ENCODE results near the gene GMFB. TPM values are rescaled to one million over a fixed set of nuclear protein-coding genes. Genes with fewer than 3 reads are reported as not detected.
A peak's percentile ranks its signal among the peaks of the same experiment; 100 is the strongest.

The GMFB gene
- total and polyA plus RNA-seq, 9 of the 15 experiments (the other 6 are each of a cell fraction or from before 2014, with no cell fraction given), result 14.0 to 31.7 (median 20.5) TPM

DNA sequence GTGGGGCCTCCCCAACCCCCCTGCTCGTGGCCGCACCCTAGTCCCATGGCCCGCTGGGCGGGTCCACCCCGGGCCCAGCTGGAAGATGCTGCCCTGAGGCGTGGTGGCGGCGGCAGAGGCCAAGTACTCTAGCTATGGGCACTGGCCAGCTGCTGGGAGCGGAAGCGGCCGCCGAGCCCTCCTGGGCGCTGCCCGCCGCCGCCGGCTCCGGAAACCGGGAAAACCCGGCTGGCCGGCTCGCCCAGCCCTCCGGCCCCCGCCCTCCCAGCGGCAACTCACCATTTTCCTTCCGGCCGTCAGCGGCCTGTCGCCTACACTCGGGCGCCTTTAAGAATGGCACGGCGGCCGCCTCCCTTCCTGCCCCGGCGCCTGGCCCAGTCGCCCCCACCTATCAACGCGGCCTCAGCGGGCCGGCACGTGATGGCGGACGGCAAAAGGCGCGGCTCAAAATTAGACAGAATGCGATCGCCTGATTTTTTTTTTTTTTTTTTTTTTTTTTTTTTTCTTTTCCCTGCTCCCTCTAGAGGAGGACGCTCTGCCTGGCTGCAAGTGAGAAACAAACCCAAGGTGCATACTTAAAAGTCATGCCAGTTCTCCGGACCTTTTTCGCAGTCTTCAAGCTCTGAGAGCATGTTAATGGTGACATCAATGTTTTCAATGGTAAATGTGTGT, at the start of gene GMFB (continued):
- TF ChIP-seq, protein P1, sequence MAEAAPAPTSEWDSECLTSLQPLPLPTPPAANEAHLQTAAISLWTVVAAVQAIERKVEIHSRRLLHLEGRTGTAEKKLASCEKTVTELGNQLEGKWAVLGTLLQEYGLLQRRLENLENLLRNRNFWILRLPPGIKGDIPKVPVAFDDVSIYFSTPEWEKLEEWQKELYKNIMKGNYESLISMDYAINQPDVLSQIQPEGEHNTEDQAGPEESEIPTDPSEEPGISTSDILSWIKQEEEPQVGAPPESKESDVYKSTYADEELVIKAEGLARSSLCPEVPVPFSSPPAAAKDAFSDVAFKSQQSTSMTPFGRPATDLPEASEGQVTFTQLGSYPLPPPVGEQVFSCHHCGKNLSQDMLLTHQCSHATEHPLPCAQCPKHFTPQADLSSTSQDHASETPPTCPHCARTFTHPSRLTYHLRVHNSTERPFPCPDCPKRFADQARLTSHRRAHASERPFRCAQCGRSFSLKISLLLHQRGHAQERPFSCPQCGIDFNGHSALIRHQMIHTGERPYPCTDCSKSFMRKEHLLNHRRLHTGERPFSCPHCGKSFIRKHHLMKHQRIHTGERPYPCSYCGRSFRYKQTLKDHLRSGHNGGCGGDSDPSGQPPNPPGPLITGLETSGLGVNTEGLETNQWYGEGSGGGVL (CRISPR knock-in tag; IDR thresholded peaks at IDR 0.05), result no peak
- TF ChIP-seq POU5F1 (IDR thresholded peaks at IDR 0.05; ENCODE audit: borderline replicate concordance, low read depth, low read length, partially characterized antibody), result peak; percentile 64
- TF ChIP-seq POLR2H (tag; IDR thresholded peaks at IDR 0.05; ENCODE audit: low read depth), result peak; percentile 41; the same call in 1 of the 2 replicates
- TF ChIP-seq FOXK1 (CRISPR knock-in tag; IDR thresholded peaks at IDR 0.05; ENCODE audit: borderline replicate concordance), result no peak
- TF ChIP-seq, protein P2, sequence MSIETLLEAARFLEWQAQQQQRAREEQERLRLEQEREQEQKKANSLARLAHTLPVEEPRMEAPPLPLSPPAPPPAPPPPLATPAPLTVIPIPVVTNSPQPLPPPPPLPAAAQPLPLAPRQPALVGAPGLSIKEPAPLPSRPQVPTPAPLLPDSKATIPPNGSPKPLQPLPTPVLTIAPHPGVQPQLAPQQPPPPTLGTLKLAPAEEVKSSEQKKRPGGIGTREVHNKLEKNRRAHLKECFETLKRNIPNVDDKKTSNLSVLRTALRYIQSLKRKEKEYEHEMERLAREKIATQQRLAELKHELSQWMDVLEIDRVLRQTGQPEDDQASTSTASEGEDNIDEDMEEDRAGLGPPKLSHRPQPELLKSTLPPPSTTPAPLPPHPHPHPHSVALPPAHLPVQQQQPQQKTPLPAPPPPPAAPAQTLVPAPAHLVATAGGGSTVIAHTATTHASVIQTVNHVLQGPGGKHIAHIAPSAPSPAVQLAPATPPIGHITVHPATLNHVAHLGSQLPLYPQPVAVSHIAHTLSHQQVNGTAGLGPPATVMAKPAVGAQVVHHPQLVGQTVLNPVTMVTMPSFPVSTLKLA (conservative IDR thresholded peaks at IDR 0.05), result peak; percentile 32 to 72; a peak in 3 of 4 replicates
- TF ChIP-seq CXXC5 (CRISPR knock-in tag; IDR thresholded peaks at IDR 0.05), result peak; percentile 82
- TF ChIP-seq, protein P3, sequence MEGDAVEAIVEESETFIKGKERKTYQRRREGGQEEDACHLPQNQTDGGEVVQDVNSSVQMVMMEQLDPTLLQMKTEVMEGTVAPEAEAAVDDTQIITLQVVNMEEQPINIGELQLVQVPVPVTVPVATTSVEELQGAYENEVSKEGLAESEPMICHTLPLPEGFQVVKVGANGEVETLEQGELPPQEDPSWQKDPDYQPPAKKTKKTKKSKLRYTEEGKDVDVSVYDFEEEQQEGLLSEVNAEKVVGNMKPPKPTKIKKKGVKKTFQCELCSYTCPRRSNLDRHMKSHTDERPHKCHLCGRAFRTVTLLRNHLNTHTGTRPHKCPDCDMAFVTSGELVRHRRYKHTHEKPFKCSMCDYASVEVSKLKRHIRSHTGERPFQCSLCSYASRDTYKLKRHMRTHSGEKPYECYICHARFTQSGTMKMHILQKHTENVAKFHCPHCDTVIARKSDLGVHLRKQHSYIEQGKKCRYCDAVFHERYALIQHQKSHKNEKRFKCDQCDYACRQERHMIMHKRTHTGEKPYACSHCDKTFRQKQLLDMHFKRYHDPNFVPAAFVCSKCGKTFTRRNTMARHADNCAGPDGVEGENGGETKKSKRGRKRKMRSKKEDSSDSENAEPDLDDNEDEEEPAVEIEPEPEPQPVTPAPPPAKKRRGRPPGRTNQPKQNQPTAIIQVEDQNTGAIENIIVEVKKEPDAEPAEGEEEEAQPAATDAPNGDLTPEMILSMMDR (IDR thresholded peaks at IDR 0.05 in 2 of 3, conservative IDR thresholded peaks at IDR 0.05 in 1 of 3; ENCODE audit: insufficient read depth in 2 of 3, low read depth in 1 of 3, low read length in 3 of 3), result peak; percentile 16 to 45 (median 37); a peak in 2 of 6 replicates
- TF ChIP-seq, protein P4, sequence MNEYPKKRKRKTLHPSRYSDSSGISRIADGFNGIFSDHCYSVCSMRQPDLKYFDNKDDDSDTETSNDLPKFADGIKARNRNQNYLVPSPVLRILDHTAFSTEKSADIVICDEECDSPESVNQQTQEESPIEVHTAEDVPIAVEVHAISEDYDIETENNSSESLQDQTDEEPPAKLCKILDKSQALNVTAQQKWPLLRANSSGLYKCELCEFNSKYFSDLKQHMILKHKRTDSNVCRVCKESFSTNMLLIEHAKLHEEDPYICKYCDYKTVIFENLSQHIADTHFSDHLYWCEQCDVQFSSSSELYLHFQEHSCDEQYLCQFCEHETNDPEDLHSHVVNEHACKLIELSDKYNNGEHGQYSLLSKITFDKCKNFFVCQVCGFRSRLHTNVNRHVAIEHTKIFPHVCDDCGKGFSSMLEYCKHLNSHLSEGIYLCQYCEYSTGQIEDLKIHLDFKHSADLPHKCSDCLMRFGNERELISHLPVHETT (CRISPR knock-in tag; conservative IDR thresholded peaks at IDR 0.05 in 1 of 2, IDR thresholded peaks at IDR 0.05 in 1 of 2), result peak in 1 of 2 experiments; percentile 30; a peak in 1 of 4 replicates
- TF ChIP-seq FOXK2 (conservative IDR thresholded peaks at IDR 0.05 in 1 of 2, IDR thresholded peaks at IDR 0.05 in 1 of 2; ENCODE audit: low read depth in 2 of 2), result 0 out of 4 replicates have a peak, but pooled peaks of 1 of the 2 experiments have one; percentile 12
- peak; percentile 60; the same call in 1 of the 2 replicates for TF ChIP-seq L3MBTL2 (IDR thresholded peaks at IDR 0.05)
- TF ChIP-seq ELF1 (tag; IDR thresholded peaks at IDR 0.05), result peak; percentile 74
- peak; percentile 77 for TF ChIP-seq GABPA (tag; conservative IDR thresholded peaks at IDR 0.05; ENCODE audit: low read depth)
- TF ChIP-seq PHF8 (IDR thresholded peaks at IDR 0.05; ENCODE audit: borderline replicate concordance, low read length), result peak; percentile 59; the same call in 1 of the 2 replicates
- TF ChIP-seq HNRNPL (IDR thresholded peaks at IDR 0.05; ENCODE audit: low read depth, low read length), result peak; percentile 87
- TF ChIP-seq, protein P5, sequence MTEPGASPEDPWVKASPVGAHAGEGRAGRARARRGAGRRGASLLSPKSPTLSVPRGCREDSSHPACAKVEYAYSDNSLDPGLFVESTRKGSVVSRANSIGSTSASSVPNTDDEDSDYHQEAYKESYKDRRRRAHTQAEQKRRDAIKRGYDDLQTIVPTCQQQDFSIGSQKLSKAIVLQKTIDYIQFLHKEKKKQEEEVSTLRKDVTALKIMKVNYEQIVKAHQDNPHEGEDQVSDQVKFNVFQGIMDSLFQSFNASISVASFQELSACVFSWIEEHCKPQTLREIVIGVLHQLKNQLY (CRISPR knock-in tag; conservative IDR thresholded peaks at IDR 0.05), result no peak
- TF ChIP-seq ZFX (CRISPR knock-in tag; IDR thresholded peaks at IDR 0.05), result peak; percentile 79
- no peak for TF ChIP-seq CREBBP (IDR thresholded peaks at IDR 0.05; ENCODE audit: low read depth, low read length)
- no peak for TF ChIP-seq HEY1 (CRISPR knock-in tag; IDR thresholded peaks at IDR 0.05; ENCODE audit: borderline replicate concordance)
